Suprapubic skin (tissue), 4 donors: ENCODE results near the gene TRIM37. TPM values are rescaled to one million over a fixed set of nuclear protein-coding genes. Genes with fewer than 3 reads are reported as not detected.

Experiments used
- DNase-seq, 2 donors: peaks; one replicate each; pipeline ENCODE4 v3.0.0-alpha.2; 2019; ENCODE audit warnings: low spot score in 2 of 2
- H3K27ac ChIP-seq: fragments of 200-600 bp; sonication (generic); one replicate; pipeline ENCODE4 v1.5.1; 2019
- H3K27me3 ChIP-seq: fragments of 200-600 bp; sonication (generic); one replicate; pipeline ENCODE4 v1.5.1; 2019
- H3K36me3 ChIP-seq: fragments of 200-600 bp; sonication (generic); one replicate; pipeline ENCODE4 v1.5.1; 2019
- H3K4me1 ChIP-seq: fragments of 200-600 bp; sonication (generic); one replicate; pipeline ENCODE4 v1.5.1; 2019
- H3K4me3 ChIP-seq: fragments of 200-600 bp; sonication (generic); one replicate; pipeline ENCODE4 v1.5.1; 2019; ENCODE audit warnings: mild to moderate bottlenecking
- H3K9me3 ChIP-seq: fragments of 200-600 bp; sonication (generic); one replicate; pipeline ENCODE4 v1.5.1; 2019
- CTCF ChIP-seq, 2 donors: fragments of 200-600 bp in 1 of 2; fragments of 450-650 bp in 1 of 2; sonication (generic) in 1 of 2; IDR thresholded peaks; one replicate each; pipeline ENCODE4 v1.5.1; 2016 to 2019; ENCODE audit warnings: antibody characterized with exemption in 2 of 2, mild to moderate bottlenecking in 1 of 2, moderate library complexity in 1 of 2
- EP300 ChIP-seq: sonication (generic); formaldehyde crosslinking; IDR thresholded peaks from one replicate; pipeline ENCODE4 v1.6.1; 2017; ENCODE audit warnings: antibody characterized with exemption
- POLR2A ChIP-seq, 2 donors: fragments of 450-650 bp; IDR thresholded peaks; one replicate each; pipeline ENCODE4 v1.6.1; 2017; ENCODE audit warnings: antibody characterized with exemption in 2 of 2, mild to moderate bottlenecking in 2 of 2, moderate library complexity in 2 of 2
- POLR2AphosphoS5 ChIP-seq, 3 donors: sonication (generic); formaldehyde crosslinking; IDR thresholded peaks; one replicate each; pipeline ENCODE4 v1.6.1; 2017; ENCODE audit warnings: antibody characterized with exemption in 3 of 3
- WGBS: methylation state at CpG from one replicate; pipeline ENCODE4 v1.1.5; 2018; 5-methylcytosine and 5-hydroxymethylcytosine counted together
- total RNA-seq, 4 donors: library from RNA; depleted of rRNA; stranded (reverse); fragments of >200 nt; gene quantifications; one replicate each; pipeline ENCODE4 v1.1.0, GENCODE V29; 2016

The TRIM37 gene
- total RNA-seq, 4 donors from 2014 or later = 11.1 to 18.3 (median 14.6) TPM

- TF ChIP-seq CTCF (IDR thresholded peaks at IDR 0.05) (no peak), EP300 (no peak), POLR2AphosphoS5 (IDR thresholded peaks at IDR 0.05) (no peak), POLR2A (IDR thresholded peaks at IDR 0.05) (no peak)
- no peak for DNase-seq
- Histone ChIP-seq H3K27me3 (no peaks in the 10 kb centered on the region), H3K4me3 (no peak overlapping the region), H3K4me1 (no peaks in the 10 kb centered on the region), H3K27ac (no peak overlapping the region), H3K36me3 (peaks cover 48% of the 10 kb centered on the region), H3K9me3 (no peaks in the 10 kb centered on the region)
- WGBS = 94% methylated on average over 2 of the region's 2 CpGs
These were observed 44.2 kb downstream of the TRIM37 start for GRCh38 chr17:59062509-59062908.

GRCh38 chr17:59056857-59057256, 49.8 kb downstream of the TRIM37 start:
- no peak overlapping the region for H3K4me3 ChIP-seq

GRCh38 chr17:59049798-59050197, 56.9 kb downstream of the TRIM37 start:
- no peak for DNase-seq
- H3K27ac ChIP-seq = no peak overlapping the region
- H3K4me3 ChIP-seq = no peak overlapping the region
- 42% methylated on average over 1 of the region's 1 CpG for WGBS
- TF ChIP-seq POLR2AphosphoS5 (IDR thresholded peaks at IDR 0.05) (no peak), CTCF (IDR thresholded peaks at IDR 0.05) (no peak), POLR2A (IDR thresholded peaks at IDR 0.05) (no peak), EP300 (no peak)
- H3K27me3 ChIP-seq = no peaks in the 10 kb centered on the region
- peaks cover 35% of the 10 kb centered on the region for H3K36me3 ChIP-seq
- H3K4me1 ChIP-seq = no peaks in the 10 kb centered on the region
- no peaks in the 10 kb centered on the region for H3K9me3 ChIP-seq

More at GRCh38 chr17:59056857-59057256, 49.8 kb downstream of the TRIM37 start:
- 96% methylated on average over 5 of the region's 5 CpGs for WGBS
- H3K4me1 ChIP-seq = no peaks in the 10 kb centered on the region
- no peaks in the 10 kb centered on the region for H3K27me3 ChIP-seq
- DNase-seq = no peak
- no peaks in the 10 kb centered on the region for H3K9me3 ChIP-seq
- no peak overlapping the region for H3K27ac ChIP-seq
- TF ChIP-seq POLR2AphosphoS5 (IDR thresholded peaks at IDR 0.05) = no peak
- TF ChIP-seq CTCF (IDR thresholded peaks at IDR 0.05) = no peak
- TF ChIP-seq POLR2A (IDR thresholded peaks at IDR 0.05) = no peak
- no peak for TF ChIP-seq EP300
- H3K36me3 ChIP-seq = peaks cover 67% of the 10 kb centered on the region

GRCh38 chr17:59047616-59048015, 59.1 kb downstream of the TRIM37 start:
- H3K27ac ChIP-seq = no peak overlapping the region
- TF ChIP-seq POLR2A (IDR thresholded peaks at IDR 0.05) (no peak), CTCF (IDR thresholded peaks at IDR 0.05) (no peak), EP300 (no peak), POLR2AphosphoS5 (IDR thresholded peaks at IDR 0.05) (no peak)
- no peak for DNase-seq
- no peaks in the 10 kb centered on the region for H3K4me1 ChIP-seq
- peaks cover 36% of the 10 kb centered on the region for H3K36me3 ChIP-seq
- 43% methylated on average over 3 of the region's 3 CpGs for WGBS
- H3K4me3 ChIP-seq = no peak overlapping the region
- no peaks in the 10 kb centered on the region for H3K27me3 ChIP-seq
- no peaks in the 10 kb centered on the region for H3K9me3 ChIP-seq

- H3K36me3 ChIP-seq = peaks cover 37% of the 10 kb centered on the region
- H3K27me3 ChIP-seq = no peaks in the 10 kb centered on the region
- H3K4me1 ChIP-seq = no peaks in the 10 kb centered on the region
- no peak overlapping the region for H3K27ac ChIP-seq
- H3K9me3 ChIP-seq = no peaks in the 10 kb centered on the region
- DNase-seq = no peak
- no peak overlapping the region for H3K4me3 ChIP-seq
- WGBS = 86% methylated on average over 4 of the region's 4 CpGs
- no peak for TF ChIP-seq CTCF (IDR thresholded peaks at IDR 0.05)
- TF ChIP-seq POLR2A (IDR thresholded peaks at IDR 0.05) = no peak
- no peak for TF ChIP-seq EP300
- no peak for TF ChIP-seq POLR2AphosphoS5 (IDR thresholded peaks at IDR 0.05)
These were observed 60.5 kb downstream of the TRIM37 start for GRCh38 chr17:59046192-59046591.
